ENCODE results near the gene RPS6KB2.
"Not testable (repeated sequence)": the region's sequence is repeated elsewhere in the genome, so short reads cannot be mapped to it uniquely, and the experiment has no call there.

Gene RPS6KB2

DNA sequence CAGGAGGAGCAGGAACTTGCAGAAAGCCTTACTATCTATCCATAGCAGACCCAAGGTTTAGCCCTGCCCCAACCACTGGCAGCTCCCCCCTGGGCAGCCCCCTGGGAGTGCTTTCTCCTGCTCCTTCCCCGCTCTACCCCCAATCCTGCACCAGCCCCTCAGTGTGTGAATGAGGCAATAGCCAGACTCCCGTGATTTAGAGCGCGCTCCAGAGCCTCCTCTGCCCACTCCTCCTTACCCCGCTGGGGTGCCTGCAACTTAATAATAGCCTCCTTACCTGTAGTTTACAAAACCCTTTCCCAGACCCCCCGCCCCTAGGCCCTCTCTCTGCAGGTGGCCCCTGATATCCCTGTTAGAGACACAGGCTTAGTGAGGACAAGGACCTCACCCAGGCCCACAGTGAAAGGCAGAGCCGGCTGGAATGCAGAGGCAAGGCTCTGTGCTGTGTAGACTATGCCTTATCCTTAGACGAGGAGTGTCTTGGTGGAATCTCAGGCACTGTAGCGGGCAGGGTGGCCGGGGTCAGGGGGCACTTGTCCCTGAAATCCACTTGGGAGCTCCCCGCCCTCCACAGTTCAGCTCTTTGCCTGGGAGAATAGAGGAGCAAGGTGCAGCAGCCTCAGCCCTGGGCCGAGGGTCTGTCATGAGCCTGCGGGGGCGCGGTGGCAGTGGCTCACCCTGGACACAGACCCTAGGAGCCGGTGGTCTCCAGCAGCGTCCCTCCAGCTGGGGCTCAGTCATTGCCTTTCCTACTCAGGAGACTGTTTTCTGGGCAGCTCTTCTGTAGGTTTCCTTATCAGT, 17.1 kb upstream of the RPS6KB2 start:
- DNase-seq: no peak

DNA sequence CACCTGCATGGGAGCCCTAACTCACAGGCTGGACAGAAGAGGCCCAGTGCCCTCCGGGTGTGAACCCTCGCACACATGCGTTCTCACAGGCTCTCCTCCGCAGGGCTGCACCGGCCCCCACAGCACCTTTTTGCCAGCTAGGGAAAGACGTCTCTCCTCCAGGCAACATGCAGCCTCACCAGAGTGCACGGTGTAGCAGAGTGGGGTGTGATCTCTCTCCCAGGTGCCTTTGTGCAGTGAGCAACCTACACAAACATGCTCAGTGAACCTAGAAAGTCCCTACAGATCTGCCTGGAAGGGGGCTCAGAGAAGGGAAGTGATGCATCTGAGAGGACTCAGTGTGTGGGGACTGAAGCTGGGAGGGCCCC, 16.5 kb upstream of the RPS6KB2 start:
- no peak for DNase-seq

DNA sequence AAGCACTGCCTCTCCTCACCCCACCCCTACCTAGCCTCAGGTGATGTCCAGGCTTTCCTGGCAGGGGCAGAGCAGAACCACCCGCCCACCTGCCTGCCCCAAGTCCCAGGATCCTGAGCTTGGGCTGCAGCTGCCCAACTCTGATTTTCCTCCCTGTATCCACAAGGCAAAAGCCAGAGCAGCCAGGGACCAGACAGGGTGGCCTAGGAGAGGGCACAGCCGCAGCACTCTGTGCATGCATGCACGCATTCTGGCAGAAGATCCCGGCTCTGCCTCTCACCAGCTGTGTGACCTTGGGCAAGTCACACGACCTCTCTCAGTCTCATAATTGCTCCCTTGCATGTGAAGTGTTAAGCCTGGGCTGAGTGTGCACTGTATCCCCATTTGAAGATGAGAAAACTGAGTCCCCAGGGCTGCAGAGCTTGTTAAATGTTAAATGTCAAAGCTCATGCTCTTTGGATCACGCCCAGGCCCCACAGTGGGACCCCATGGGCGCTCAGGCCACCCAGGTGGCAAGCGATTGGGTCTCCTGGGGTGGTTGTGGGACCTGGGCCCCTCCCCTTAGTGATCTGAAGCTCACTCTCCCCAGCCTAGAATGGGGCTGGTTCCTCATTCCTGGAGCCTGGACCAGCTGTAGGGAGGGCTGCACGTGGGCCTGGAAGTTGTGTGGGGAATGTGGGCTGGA, 15.7 kb upstream of the RPS6KB2 start:
- DNase-seq: no peak

DNA sequence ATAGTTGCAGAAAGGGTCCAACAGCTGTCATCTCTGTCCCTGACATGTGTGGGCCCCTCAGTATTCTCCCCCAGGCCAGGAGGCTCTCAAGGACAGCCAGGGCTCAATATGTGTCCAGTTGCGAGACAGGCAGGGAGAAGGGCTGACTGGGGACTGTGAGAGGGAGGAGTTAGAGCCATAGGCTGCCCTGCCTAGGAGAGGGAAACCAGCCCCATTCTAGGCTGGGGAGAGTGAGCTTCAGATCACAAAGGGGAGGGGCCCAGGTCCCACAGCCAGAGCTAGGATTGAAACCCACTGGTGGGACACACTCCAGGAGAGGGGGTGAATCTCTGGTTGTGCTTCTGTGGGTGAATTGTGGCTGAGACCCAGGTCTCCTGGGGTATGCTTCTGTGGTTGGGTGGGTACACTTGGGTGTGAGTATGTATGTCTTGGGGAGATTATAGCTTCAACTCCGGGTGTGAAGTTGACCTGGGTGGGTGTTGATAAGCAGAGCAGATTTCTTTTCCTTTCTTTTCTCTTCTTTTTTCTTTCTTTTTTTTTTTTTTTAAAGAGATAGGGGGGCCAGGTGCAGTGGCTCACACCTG, 14.9 kb upstream of the RPS6KB2 start:
- no peak for DNase-seq

GRCh38 chr11:67415501-67416304, 12.6 kb upstream of the RPS6KB2 start, which contains the start of gene CARNS1:
Gene CARNS1, plus strand, starts transcription at chr11:67415678. Its CDS starts 522 bp downstream, at chr11:67416200.
- DNase-seq: no peak

- DNase-seq: no peak
Measured at GRCh38 chr11:67416416-67417335, 11.6 kb upstream of the RPS6KB2 start.

DNA sequence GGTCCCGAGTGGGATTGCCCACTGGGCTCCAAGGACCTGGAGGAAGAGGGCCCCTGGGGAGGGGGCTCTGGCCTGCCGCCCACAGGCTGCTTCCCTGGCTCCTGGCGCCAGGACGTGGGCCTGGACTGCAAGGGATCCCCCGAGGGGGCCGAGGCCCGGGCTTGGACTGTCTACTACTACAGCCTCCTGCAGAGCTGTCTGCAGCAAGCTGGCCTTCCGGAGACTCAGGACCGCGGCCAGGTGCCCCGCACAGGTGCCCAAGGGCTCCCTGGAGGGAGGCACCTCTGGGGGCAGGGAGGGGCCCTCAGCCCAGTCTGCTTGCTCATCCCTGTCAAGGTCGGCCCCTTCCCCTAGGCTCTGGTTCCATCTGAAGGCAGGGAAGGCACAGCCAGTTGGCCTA, 10.9 kb upstream of the RPS6KB2 start:
- DNase-seq: no peak

GRCh38 chr11:67418476-67419281, 9.6 kb upstream of the RPS6KB2 start:
- DNase-seq: no peak

DNA sequence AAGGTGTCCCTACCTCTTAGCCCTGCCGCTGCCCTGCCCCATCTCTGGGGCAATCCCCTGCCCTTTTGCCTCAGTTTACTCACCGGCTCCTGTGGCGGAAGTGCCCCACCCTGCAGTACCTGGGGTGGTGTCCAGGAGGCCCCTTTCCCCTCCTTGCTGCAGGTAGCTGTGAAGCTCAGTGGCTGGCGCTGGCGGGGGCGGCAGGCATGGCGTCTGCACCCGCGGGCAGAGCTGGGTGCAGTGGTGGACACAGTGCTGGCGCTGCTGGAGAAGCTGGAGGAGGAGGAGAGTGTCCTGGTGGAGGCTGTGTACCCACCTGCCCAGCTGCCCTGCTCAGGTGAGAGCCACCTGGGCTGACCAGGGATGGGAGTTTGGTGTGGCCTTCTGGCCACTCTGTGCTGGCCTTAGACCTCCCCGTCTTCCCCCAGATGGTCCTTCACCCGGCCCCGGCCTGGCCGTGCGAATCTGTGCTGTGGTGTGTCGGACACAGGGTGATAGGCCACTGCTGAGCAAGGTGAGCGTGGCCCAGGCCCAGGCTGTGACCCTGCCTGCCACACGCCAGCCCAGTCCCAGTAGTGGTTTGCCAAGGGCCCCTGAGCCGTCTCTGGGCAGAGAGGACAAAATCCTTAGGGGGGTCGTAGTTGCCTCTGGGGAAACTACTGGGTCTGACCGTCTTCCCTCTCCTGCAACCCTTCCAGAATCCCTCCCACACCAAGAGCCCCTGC, 8.8 kb upstream of the RPS6KB2 start:
- DNase-seq: no peak

DNA sequence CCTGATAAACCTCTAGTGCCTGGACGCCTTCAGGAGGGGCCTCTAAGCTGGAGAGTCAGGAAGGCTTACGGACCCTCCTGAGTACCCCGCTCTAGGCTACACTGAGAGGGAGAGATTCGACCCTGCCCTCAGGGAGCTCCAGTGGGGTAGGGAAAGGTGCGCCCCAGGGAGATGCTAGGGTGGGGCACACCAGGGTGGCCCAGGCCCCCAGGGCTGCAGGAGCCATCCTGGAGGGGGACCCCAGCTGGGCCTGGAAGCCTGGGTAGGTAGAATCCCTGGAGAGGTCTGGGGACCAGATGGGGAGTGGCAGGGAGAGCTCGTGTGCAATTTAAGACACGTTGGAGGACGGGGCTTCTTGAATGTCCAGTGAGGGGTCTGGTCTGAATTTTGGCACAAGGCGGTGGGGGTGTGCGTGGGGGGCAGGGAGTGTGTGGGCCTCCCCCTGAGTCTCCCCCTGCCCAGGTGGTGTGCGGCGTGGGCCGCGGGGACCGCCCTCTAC, 8.1 kb upstream of the RPS6KB2 start:
- DNase-seq: no peak

- peak; percentile 91 for DNase-seq
Measured at GRCh38 chr11:67420646-67421429, 7.5 kb upstream of the RPS6KB2 start.

DNA sequence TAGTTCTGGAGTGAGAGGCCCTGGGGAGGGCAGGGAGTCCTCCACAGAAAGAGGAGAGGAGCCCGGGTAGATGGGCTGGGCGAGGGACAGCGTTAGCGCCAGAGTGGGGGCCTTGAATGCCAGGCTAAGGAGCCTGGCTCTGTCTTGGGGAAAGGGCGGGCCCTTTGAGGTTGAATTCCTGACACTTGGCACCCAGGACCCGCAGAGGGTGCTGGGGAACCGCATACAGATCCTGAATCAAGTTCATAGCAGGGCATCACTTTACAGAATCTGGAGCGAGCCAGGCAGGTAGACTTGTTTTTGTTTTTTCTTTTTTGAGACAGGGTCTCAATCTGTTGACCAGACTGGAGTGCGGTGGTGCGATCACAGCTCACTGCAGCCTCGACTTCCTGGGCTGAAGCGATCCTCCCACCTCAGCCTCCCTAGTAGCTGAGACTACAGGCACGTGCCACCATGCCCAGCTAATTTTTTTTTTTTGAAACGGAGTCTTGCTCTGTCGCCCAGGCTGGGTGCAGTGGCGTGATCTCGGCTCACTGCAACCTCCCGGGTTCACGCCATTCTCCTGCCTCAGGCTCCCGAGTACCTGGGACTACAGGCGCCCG, 6.8 kb upstream of the RPS6KB2 start:
- no peak for DNase-seq

- no peak for DNase-seq
Measured at GRCh38 chr11:67422891-67423290, 5.4 kb upstream of the RPS6KB2 start.

GRCh38 chr11:67423466-67423865, 4.8 kb upstream of the RPS6KB2 start:
- no peak for DNase-seq

- no peak for DNase-seq
Measured at GRCh38 chr11:67423891-67424613, 4.2 kb upstream of the RPS6KB2 start.

DNA sequence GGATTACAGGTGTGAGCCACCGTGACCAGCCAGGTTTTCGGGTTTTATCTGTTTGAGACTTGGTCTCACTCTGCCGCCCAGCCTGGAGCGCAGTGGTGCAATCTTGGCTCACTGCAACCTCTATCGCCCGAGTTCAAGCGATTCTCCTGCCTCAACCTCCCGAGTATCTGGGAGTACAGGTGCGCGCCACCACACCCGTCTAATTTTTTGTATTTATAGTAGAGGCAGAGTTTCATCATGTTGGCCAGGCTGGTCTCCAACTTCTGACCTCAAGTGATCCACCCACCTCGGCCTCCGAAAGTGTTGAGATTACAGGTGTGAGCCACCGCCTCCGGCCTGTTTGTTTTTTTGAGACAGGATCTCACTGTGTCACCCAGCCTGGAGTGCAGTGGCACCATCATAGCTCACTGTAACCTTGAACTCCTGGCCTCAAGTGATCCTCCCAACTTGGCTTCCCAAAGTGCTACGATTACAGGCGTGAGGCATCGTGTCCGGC, 882 bp upstream of the RPS6KB2 start:
- not testable (repeated sequence) for DNase-seq

- DNase-seq: no peak
Measured at GRCh38 chr11:67429038-67429668, 859 bp downstream of the RPS6KB2 start.

GRCh38 chr11:67429722-67430121, 1.4 kb downstream of the RPS6KB2 start:
- no peak for DNase-seq

Measured in retina (tissue), 1 donor.